Lower lobe of right lung (tissue), 2 donors: Measurements from ENCODE around the gene AATF. TPM values are rescaled to one million over a fixed set of nuclear protein-coding genes. Genes with fewer than 3 reads are reported as not detected.

ENCODE experiments used
- ATAC-seq, 2 donors: fragments of 200-7000 bp; cut with Tn5 transposase; one replicate each; pipeline ENCODE4 v1.9.1; 2020 to 2022; ENCODE audit warnings: mild to moderate bottlenecking in 2 of 2, moderate library complexity in 2 of 2
- DNase-seq: peaks from one replicate; pipeline ENCODE4 v3.0.0-alpha.2; 2020
- H3K27ac ChIP-seq: fragments of 200-600 bp; one replicate; pipeline ENCODE4 v1.8.0; 2022
- H3K27me3 ChIP-seq: fragments of 200-600 bp; one replicate; pipeline ENCODE4 v1.8.0; 2022; ENCODE audit warnings: low read depth
- H3K36me3 ChIP-seq: fragments of 200-600 bp; one replicate; pipeline ENCODE4 v1.8.0; 2022; ENCODE audit warnings: mild to moderate bottlenecking
- H3K4me1 ChIP-seq: fragments of 200-600 bp; one replicate; pipeline ENCODE4 v1.8.0; 2022
- H3K4me3 ChIP-seq: fragments of 200-600 bp; one replicate; pipeline ENCODE4 v1.8.0; 2022; ENCODE audit warnings: mild to moderate bottlenecking
- H3K9me3 ChIP-seq: fragments of 200-600 bp; one replicate; pipeline ENCODE4 v1.8.0; 2022
- intact Hi-C: fragments of 100-400 bp; cut with DNase I; formaldehyde crosslinking; loops from one replicate; pipeline ENCODE4 v1.11.0; 2022
- total RNA-seq: library from RNA; stranded (reverse); fragmentation: NEBNext Ultra II Directional; extraction: Animal tissue kit (Norgen Biotek cat#: 25700); gene quantifications from one replicate; pipeline ENCODE4 v1.2.1, GENCODE V29; 2021
- TF ChIP-seq, protein P1 (sequence below): fragments of 200-600 bp; IDR thresholded peaks from one replicate; pipeline ENCODE4 v1.8.0; 2022; ENCODE audit warnings: antibody characterized with exemption, mild to moderate bottlenecking
- donor health status: DM: no; HTN: yes; CAD: no; lungs with severe emphysema.

The AATF gene
- total RNA-seq, 1 donor from 2014 or later: 39.6 TPM

DNA sequence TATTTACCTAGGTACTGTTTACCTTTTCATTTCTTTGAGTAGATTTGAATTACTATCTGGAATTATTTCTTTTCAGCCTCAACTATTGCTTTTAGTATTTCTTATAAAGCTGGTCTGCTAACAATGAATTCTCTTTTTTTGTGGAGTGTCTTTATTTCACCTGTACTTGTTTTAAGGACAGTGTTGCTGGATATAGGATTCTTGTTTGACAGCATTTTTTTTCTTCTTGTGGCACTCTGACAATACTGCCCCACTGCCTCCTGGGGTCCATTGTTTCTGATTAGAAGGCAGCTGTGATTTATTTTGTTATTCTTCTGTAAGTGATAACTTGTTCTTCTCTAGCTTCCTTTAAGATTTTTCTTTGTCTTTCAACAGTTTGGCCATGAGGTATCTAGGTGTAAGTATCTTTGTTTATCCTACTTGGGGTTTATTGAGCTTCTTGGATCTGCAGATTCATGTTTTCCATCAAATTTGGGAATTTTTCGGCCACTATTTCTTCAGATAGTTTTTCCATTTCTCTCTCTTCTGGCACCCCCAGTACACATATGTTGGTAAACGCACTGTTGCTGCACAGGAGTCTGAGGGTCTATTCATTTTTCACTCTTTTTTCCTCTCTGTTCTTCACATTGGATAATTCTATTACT lies 130.4 kb downstream of the AATF start:
- H3K4me3 ChIP-seq: no peak overlapping the region
- H3K36me3 ChIP-seq: no peaks in the 10 kb centered on the region
- peaks cover 7% of the 10 kb centered on the region for H3K9me3 ChIP-seq
- TF ChIP-seq, protein P1, sequence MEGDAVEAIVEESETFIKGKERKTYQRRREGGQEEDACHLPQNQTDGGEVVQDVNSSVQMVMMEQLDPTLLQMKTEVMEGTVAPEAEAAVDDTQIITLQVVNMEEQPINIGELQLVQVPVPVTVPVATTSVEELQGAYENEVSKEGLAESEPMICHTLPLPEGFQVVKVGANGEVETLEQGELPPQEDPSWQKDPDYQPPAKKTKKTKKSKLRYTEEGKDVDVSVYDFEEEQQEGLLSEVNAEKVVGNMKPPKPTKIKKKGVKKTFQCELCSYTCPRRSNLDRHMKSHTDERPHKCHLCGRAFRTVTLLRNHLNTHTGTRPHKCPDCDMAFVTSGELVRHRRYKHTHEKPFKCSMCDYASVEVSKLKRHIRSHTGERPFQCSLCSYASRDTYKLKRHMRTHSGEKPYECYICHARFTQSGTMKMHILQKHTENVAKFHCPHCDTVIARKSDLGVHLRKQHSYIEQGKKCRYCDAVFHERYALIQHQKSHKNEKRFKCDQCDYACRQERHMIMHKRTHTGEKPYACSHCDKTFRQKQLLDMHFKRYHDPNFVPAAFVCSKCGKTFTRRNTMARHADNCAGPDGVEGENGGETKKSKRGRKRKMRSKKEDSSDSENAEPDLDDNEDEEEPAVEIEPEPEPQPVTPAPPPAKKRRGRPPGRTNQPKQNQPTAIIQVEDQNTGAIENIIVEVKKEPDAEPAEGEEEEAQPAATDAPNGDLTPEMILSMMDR: no peak
- H3K27ac ChIP-seq: no peak overlapping the region
- intact Hi-C loops: no loop called here
- no peaks in the 10 kb centered on the region for H3K4me1 ChIP-seq
- ATAC-seq: no peak
- no peak for DNase-seq
- H3K27me3 ChIP-seq: no peaks in the 10 kb centered on the region

DNA sequence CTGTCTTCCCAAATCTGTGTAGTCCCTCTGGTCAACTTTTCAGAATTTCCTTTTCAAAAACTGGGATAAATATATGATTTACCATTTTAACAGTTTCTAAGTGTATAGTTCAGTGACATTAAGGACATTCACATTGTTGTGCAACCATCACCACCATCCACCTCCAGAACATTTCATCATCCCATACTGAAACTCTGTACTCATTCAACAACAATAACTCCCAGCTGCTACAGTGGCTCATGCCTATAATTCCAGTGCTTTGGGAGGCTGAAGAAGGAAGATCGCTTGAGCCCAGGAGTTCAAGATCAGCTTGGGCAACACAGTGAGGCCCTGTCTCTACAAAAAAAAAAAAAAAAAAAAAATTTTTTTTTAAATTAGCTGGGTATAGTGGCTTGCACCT lies 131.0 kb downstream of the AATF start:
- no peaks in the 10 kb centered on the region for H3K4me1 ChIP-seq
- DNase-seq: no peak
- TF ChIP-seq, protein P1: no peak
- intact Hi-C loops: no loop called here
- H3K27me3 ChIP-seq: no peaks in the 10 kb centered on the region
- no peak for ATAC-seq
- no peaks in the 10 kb centered on the region for H3K36me3 ChIP-seq
- H3K9me3 ChIP-seq: peaks cover 7% of the 10 kb centered on the region
- H3K27ac ChIP-seq: no peak overlapping the region
- H3K4me3 ChIP-seq: no peak overlapping the region

DNA sequence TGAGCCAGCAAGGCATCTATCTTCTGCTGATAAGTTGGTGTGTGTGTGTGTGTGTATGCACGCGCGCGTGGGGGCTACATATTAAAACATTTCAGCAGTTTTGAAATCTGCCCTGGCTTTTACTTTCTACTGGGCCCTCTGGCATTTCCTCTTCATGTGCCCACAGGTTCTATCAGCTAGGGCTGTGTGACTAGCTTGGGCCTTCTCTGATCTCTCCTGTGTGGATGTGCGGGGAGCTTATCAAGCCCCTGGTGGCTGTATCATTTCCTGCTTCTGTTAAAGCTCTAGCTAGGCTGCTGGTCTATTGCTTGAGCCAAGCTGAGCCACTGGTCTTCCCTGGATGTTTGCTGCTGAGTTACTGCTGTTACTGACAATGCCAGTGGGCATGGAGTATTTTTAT lies 132.5 kb downstream of the AATF start:
- intact Hi-C loops: no loop called here
- ATAC-seq (no peak), DNase-seq (no peak)

DNA sequence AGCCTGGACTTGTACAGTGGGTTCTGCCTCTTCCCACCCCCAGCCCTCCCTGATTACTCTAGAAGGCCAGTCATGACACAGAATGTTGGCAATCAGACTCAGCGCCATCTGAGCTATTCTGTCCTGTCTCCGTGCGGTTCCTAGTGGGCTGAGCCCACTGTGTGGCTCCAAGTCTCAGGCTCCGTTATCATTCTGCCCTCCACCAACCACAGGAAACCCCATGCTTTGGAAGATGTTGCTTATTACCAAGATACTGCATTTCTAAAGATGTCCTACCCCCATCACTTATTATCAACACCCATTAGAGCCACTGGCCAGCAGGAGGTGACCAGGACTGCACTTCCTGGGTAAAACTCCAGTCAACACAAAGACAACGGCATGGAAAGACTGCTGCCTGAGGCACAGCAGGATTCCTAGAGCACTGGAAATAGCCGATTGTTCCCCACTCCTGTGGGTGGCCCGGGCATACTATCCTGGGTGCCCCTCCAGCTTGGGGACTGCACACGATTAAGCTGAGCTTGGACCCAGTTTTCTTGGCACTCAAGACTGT lies 133.6 kb downstream of the AATF start:
- TF ChIP-seq, protein P1: no peak
- ATAC-seq: no peak
- H3K4me3 ChIP-seq: no peak overlapping the region
- intact Hi-C loops: no loop called here
- DNase-seq: no peak
- peaks cover 19% of the 10 kb centered on the region for H3K36me3 ChIP-seq
- no peaks in the 10 kb centered on the region for H3K4me1 ChIP-seq
- H3K9me3 ChIP-seq: peaks cover 7% of the 10 kb centered on the region
- no peaks in the 10 kb centered on the region for H3K27me3 ChIP-seq
- no peak overlapping the region for H3K27ac ChIP-seq

More for the DNA sequence above, 132.5 kb downstream of the AATF start:
- Histone ChIP-seq H3K4me1 (no peaks in the 10 kb centered on the region), H3K27ac (no peak overlapping the region), H3K9me3 (peaks cover 7% of the 10 kb centered on the region), H3K36me3 (peaks cover 9% of the 10 kb centered on the region), H3K27me3 (no peaks in the 10 kb centered on the region), H3K4me3 (no peak overlapping the region)
- TF ChIP-seq, protein P1: no peak

DNA sequence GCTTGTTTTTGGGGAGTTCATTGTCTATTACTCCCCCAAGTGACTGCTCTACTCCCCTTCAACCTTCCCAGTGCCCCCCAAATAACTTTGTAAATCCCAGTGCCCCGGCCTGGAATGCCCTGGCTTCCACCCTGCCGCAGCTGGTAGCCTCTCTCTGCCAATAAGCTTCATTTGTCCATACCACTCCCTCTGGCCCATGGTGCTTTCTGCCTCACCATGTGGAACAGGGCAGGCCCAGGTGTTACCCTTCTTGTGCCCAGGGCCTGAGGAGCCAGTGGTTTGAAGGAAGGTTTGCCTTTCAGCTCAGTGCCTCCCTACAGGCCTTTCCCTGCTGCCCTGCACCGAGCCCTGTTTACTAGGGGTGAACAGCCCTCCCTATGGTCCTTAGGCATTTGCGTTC lies 134.2 kb downstream of the AATF start:
- no peak for DNase-seq
- peak; percentile 12 to 15 for ATAC-seq
- Histone ChIP-seq H3K27me3 (no peaks in the 10 kb centered on the region), H3K36me3 (peaks cover 19% of the 10 kb centered on the region), H3K4me1 (no peaks in the 10 kb centered on the region), H3K9me3 (peaks cover 7% of the 10 kb centered on the region), H3K27ac (no peak overlapping the region), H3K4me3 (no peak overlapping the region)
- TF ChIP-seq, protein P1: no peak
- intact Hi-C loops: no loop called here
